Measurements from ENCODE around the gene TSKU.

TSKU gene

GRCh38 chr11:76830639-76831327 is 47.6 kb downstream of the TSKU start:
- peaks cover 7% of the 10 kb centered on the region for H3K4me1 ChIP-seq (ENCODE audit: control insufficient read depth, insufficient read depth, low read length, unreplicated experiment)
- no peak overlapping the region for H3K27ac ChIP-seq (ENCODE audit: low read depth, low read length)
- H3K36me3 ChIP-seq (ENCODE audit: insufficient read depth, low read length), result no peaks in the 10 kb centered on the region
- H3K27me3 ChIP-seq (ENCODE audit: insufficient read depth, low read length), result no peaks in the 10 kb centered on the region
- H3K4me3 ChIP-seq (ENCODE audit: low read depth, low read length), result no peak overlapping the region
- H3K79me2 ChIP-seq (ENCODE audit: control insufficient read depth, insufficient read depth, low read length, unreplicated experiment), result no peaks in the 10 kb centered on the region
- no peak overlapping the region for H2AFZ ChIP-seq (ENCODE audit: low read length, unreplicated experiment)

GRCh38 chr11:76831686-76832310 is 48.6 kb downstream of the TSKU start:
- peaks cover 6% of the 10 kb centered on the region for H3K4me1 ChIP-seq (ENCODE audit: control insufficient read depth, insufficient read depth, low read length, unreplicated experiment)
- H3K36me3 ChIP-seq (ENCODE audit: insufficient read depth, low read length), result no peaks in the 10 kb centered on the region
- no peak overlapping the region for H2AFZ ChIP-seq (ENCODE audit: low read length, unreplicated experiment)
- no peaks in the 10 kb centered on the region for H3K79me2 ChIP-seq (ENCODE audit: control insufficient read depth, insufficient read depth, low read length, unreplicated experiment)
- H3K4me3 ChIP-seq (ENCODE audit: low read depth, low read length), result no peak overlapping the region
- no peak overlapping the region for H3K27ac ChIP-seq (ENCODE audit: low read depth, low read length)
- no peaks in the 10 kb centered on the region for H3K27me3 ChIP-seq (ENCODE audit: insufficient read depth, low read length)

GRCh38 chr11:76832361-76832760 is 49.2 kb downstream of the TSKU start:
- Histone ChIP-seq H3K27me3 (ENCODE audit: insufficient read depth, low read length) (0 out of 2 replicates have a peak, but pooled peaks cover under 1% of the 10 kb centered on the region), H2AFZ (ENCODE audit: low read length, unreplicated experiment) (no peak overlapping the region), H3K79me2 (ENCODE audit: control insufficient read depth, insufficient read depth, low read length, unreplicated experiment) (no peaks in the 10 kb centered on the region), H3K36me3 (ENCODE audit: insufficient read depth, low read length) (no peaks in the 10 kb centered on the region), H3K27ac (ENCODE audit: low read depth, low read length) (no peak overlapping the region), H3K4me1 (ENCODE audit: control insufficient read depth, insufficient read depth, low read length, unreplicated experiment) (peaks cover 6% of the 10 kb centered on the region), H3K4me3 (ENCODE audit: low read depth, low read length) (no peak overlapping the region)

- peaks cover 5% of the 10 kb centered on the region; the same call in 1 of the 2 replicates for H3K27me3 ChIP-seq (ENCODE audit: insufficient read depth, low read length)
- H3K27ac ChIP-seq (ENCODE audit: low read depth, low read length), result no peak overlapping the region
- no peaks in the 10 kb centered on the region for H3K36me3 ChIP-seq (ENCODE audit: insufficient read depth, low read length)
- no peak overlapping the region for H2AFZ ChIP-seq (ENCODE audit: low read length, unreplicated experiment)
- no peak overlapping the region for H3K4me3 ChIP-seq (ENCODE audit: low read depth, low read length)
- H3K4me1 ChIP-seq (ENCODE audit: control insufficient read depth, insufficient read depth, low read length, unreplicated experiment), result peaks cover 6% of the 10 kb centered on the region
- H3K79me2 ChIP-seq (ENCODE audit: control insufficient read depth, insufficient read depth, low read length, unreplicated experiment), result no peaks in the 10 kb centered on the region
These were observed 51.0 kb downstream of the TSKU start for GRCh38 chr11:76834151-76834550.

- Histone ChIP-seq H3K27me3 (ENCODE audit: insufficient read depth, low read length) (peaks cover 8% of the 10 kb centered on the region; the same call in 1 of the 2 replicates), H3K27ac (ENCODE audit: low read depth, low read length) (no peak overlapping the region), H3K4me3 (ENCODE audit: low read depth, low read length) (no peak overlapping the region), H2AFZ (ENCODE audit: low read length, unreplicated experiment) (no peak overlapping the region), H3K36me3 (ENCODE audit: insufficient read depth, low read length) (no peaks in the 10 kb centered on the region), H3K79me2 (ENCODE audit: control insufficient read depth, insufficient read depth, low read length, unreplicated experiment) (no peaks in the 10 kb centered on the region), H3K4me1 (ENCODE audit: control insufficient read depth, insufficient read depth, low read length, unreplicated experiment) (peaks cover 6% of the 10 kb centered on the region)
These were observed 51.9 kb downstream of the TSKU start for GRCh38 chr11:76835036-76835435.

- H3K27ac ChIP-seq (ENCODE audit: low read depth, low read length), result no peak overlapping the region
These were observed 52.9 kb downstream of the TSKU start for GRCh38 chr11:76835928-76836612.

GRCh38 chr11:76836613-76837291 is 53.6 kb downstream of the TSKU start:
- no peak overlapping the region for H3K27ac ChIP-seq (ENCODE audit: low read depth, low read length)
- peaks cover 14% of the 10 kb centered on the region; the same call in 1 of the 2 replicates for H3K27me3 ChIP-seq (ENCODE audit: insufficient read depth, low read length)
- no peaks in the 10 kb centered on the region for H3K36me3 ChIP-seq (ENCODE audit: insufficient read depth, low read length)
- H3K4me3 ChIP-seq (ENCODE audit: low read depth, low read length), result no peak overlapping the region
- no peaks in the 10 kb centered on the region for H3K4me1 ChIP-seq (ENCODE audit: control insufficient read depth, insufficient read depth, low read length, unreplicated experiment)
- no peaks in the 10 kb centered on the region for H3K79me2 ChIP-seq (ENCODE audit: control insufficient read depth, insufficient read depth, low read length, unreplicated experiment)
- H2AFZ ChIP-seq (ENCODE audit: low read length, unreplicated experiment), result no peak overlapping the region

More at GRCh38 chr11:76835928-76836612, 52.9 kb downstream of the TSKU start:
- Histone ChIP-seq H3K36me3 (ENCODE audit: insufficient read depth, low read length) (no peaks in the 10 kb centered on the region), H3K4me1 (ENCODE audit: control insufficient read depth, insufficient read depth, low read length, unreplicated experiment) (no peaks in the 10 kb centered on the region), H3K4me3 (ENCODE audit: low read depth, low read length) (no peak overlapping the region), H3K79me2 (ENCODE audit: control insufficient read depth, insufficient read depth, low read length, unreplicated experiment) (no peaks in the 10 kb centered on the region), H3K27me3 (ENCODE audit: insufficient read depth, low read length) (peaks cover 8% of the 10 kb centered on the region; the same call in 1 of the 2 replicates), H2AFZ (ENCODE audit: low read length, unreplicated experiment) (no peak overlapping the region)

GRCh38 chr11:76837696-76838677 is 54.8 kb downstream of the TSKU start:
- no peak overlapping the region for H3K4me3 ChIP-seq (ENCODE audit: low read depth, low read length)
- peaks cover 22% of the 10 kb centered on the region; the same call in 1 of the 2 replicates for H3K27me3 ChIP-seq (ENCODE audit: insufficient read depth, low read length)
- H3K4me1 ChIP-seq (ENCODE audit: control insufficient read depth, insufficient read depth, low read length, unreplicated experiment), result no peaks in the 10 kb centered on the region
- H3K27ac ChIP-seq (ENCODE audit: low read depth, low read length), result no peak overlapping the region
- H3K79me2 ChIP-seq (ENCODE audit: control insufficient read depth, insufficient read depth, low read length, unreplicated experiment), result no peaks in the 10 kb centered on the region
- H3K36me3 ChIP-seq (ENCODE audit: insufficient read depth, low read length), result no peaks in the 10 kb centered on the region
- no peak overlapping the region for H2AFZ ChIP-seq (ENCODE audit: low read length, unreplicated experiment)

GRCh38 chr11:76838678-76839068 is 55.5 kb downstream of the TSKU start:
- Histone ChIP-seq H3K4me3 (ENCODE audit: low read depth, low read length) (no peak overlapping the region), H3K4me1 (ENCODE audit: control insufficient read depth, insufficient read depth, low read length, unreplicated experiment) (no peaks in the 10 kb centered on the region), H3K27me3 (ENCODE audit: insufficient read depth, low read length) (peaks cover 22% of the 10 kb centered on the region; the same call in 1 of the 2 replicates), H3K79me2 (ENCODE audit: control insufficient read depth, insufficient read depth, low read length, unreplicated experiment) (no peaks in the 10 kb centered on the region), H2AFZ (ENCODE audit: low read length, unreplicated experiment) (no peak overlapping the region), H3K36me3 (ENCODE audit: insufficient read depth, low read length) (no peaks in the 10 kb centered on the region), H3K27ac (ENCODE audit: low read depth, low read length) (no peak overlapping the region)
